Stimulated activated CD8-positive, alpha-beta memory T cell treated with anti-CD3 and anti-CD28 coated beads, Interleukin-2, amount 100 ng/mL, for 48 hours (primary cell): ENCODE measurements around the gene GPR141.

Experiments
- DNase-seq, 2 donors: peaks; one replicate each; pipeline ENCODE4 v3.0.0-alpha.2; 2020; ENCODE audit warnings: low read depth in 2 of 2

The GPR141 gene, protein sequence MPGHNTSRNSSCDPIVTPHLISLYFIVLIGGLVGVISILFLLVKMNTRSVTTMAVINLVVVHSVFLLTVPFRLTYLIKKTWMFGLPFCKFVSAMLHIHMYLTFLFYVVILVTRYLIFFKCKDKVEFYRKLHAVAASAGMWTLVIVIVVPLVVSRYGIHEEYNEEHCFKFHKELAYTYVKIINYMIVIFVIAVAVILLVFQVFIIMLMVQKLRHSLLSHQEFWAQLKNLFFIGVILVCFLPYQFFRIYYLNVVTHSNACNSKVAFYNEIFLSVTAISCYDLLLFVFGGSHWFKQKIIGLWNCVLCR

DNA sequence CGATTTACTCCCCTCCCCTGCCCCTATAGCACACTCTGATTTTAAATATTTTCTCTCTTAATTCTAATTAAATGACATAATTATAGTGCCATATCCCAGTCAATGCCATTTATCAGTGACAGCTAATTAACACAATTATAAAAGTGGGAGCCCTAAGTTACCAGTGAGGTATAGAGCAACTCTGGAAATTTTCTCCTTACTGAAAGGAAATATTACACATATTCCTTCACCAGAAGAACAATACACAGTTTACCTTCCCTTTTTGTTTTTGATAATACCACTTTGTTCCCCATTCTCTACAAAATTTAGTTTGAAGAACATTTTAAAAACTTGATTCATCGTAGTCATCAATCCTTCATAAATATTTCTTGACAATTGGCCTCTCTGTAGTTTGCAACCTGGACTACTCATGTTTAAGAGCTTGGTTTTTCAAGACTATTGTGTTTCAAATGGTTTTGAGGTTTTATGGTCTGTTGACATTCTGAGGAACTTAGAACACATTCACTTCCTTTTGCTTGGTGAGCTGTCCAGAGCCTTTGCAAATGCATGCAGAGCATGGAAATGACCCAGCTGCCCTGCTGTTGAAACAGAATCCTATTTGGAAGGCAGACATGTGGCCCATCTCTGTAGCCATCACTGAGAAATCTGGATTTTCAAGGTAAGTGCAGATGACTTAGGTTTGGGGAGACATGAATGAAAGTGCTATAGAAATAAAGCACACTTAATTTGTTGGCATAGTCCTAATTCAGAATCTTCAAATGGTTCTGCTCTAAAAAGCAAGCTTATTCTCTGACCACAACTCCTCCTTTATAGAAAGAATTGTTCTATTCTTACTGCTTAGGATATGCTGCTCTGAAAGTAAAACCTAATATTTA lies at the start of gene GPR141:
Gene GPR141, plus strand, starts transcription at position 521 of the 875 bp plus-strand sequence. CDS start 56,628 bp downstream, outside the sequence.
- DNase-seq, result no peak

DNA sequence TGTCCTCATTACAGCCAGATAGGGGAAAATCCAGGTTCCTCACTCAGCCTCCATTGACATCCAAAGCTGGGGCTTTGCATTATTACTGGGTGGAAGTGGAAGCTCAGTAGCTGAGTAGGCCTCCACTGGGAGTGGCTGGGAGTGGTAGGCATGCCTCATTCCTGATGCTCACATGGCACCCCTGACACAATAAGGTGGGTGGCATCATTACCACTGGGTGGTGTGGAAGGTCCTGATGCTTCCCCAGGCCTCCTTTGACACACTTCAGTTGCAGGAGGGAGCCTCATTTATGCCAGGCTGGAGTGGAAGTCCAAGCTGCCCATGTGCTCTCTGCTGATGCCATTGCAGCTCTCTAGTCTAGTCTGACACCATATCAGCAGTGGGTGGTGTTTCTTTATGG lies 48.2 kb upstream of the GPR141 start:
- DNase-seq, result no peak

DNA sequence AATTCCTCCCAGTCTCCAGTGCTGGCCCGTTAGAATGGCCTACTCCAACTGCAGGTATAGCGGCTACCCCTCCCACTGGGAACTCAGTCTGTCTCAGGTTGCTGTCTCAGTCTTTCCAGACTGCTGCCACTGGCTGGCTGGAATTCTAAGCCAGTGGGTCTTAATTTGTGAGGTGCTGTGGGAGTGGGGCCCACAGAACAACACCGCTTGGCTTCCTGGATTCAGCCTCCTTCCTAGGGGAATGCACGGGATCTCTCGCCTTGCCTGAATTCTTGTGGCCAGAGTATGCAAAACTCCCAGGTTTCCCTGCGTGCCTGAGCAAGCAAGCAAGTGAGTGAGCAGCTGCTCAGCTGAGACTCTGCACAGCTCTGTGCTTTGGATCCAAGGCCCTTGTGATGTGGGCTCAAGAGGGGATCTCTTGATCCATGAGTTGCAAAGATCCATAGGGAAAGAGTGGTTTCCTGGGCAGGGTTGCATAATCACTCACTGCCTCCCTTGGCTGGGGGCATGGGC lies 41.5 kb upstream of the GPR141 start:
- DNase-seq, result no peak

DNA sequence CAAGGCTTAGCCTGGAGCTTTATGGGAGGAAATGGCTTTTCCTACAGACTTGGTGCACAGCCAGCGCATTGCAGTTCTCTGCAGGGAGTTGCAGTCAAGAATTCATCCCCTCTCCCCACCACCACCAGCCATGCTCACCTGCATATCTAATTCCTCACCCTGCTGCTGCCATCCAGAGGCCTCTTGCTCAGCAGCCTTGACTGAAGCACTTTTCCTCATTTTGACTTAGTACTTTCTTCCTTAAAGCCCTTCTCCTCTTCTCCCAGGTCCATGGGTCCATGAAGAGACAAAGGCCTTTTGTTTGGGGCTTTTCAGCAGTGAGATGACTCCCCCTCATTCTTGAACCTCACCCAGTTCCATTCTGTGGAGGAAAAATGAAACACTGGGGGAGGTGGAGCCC lies 39.7 kb upstream of the GPR141 start:
- no peak for DNase-seq

DNA sequence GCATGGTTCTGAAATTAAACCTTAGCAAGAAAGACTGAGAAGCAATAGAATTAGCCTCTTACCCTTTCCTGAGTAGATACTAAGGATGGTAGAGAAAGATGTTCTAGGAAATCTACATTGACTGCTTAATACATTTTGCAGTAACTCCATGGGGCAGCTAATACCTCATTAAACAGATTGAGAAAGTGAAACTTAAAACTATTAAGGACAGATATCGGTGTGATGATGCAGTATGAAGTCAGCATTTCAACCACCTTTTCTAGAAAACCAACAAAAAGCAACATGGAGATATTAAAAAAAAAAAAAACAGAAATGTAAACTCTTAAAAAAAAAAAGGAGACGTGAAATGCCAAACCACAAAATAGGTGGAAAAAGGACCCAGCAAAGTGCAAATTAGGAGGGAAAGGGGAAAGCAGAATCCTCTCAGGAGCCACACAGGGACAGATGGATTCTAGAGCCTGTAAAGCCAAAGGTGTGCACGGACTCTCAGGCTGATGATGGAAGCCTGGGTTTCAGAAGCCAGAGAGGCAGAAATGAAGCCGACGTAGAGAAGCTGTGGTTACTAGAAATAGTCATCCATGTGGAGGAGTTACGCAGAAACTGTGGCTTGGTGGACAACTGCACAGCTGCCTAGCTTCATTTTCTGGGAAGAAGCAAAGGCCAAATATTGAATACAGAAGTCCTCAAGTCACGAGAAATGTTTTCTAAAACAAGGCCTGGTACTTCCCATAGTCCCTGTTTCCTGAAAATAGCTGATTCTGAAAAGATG lies 38.1 kb upstream of the GPR141 start:
- no peak for DNase-seq

DNA sequence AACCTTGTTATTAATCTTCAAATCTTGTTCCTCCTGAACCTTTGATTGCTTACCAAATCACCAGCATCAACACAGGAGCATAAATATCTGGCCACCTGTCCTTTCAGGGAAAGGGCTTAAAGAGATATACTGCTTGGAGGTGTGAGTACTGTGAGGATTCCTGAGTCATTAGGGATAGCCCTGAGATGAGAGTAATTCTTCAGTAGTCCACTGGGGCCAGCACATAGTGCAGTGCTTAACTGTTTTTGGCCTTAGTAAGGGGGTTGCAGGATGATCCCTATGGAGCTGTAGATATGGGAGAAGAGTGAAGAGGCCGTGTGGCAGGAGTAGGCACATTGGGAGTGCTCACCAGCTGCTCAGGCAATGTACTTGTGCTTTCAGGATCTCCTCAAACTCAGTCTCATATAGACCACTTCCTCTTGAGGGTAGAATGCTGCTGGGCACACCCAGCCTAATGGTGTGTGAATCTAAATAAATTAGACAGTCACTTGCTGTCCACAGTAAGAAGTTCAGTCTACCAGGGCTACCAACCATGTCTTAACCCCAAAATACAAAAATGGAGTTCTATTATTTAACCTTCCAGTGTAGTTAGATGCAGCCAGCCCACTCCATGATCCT lies 26.5 kb upstream of the GPR141 start:
- DNase-seq, result no peak

DNA sequence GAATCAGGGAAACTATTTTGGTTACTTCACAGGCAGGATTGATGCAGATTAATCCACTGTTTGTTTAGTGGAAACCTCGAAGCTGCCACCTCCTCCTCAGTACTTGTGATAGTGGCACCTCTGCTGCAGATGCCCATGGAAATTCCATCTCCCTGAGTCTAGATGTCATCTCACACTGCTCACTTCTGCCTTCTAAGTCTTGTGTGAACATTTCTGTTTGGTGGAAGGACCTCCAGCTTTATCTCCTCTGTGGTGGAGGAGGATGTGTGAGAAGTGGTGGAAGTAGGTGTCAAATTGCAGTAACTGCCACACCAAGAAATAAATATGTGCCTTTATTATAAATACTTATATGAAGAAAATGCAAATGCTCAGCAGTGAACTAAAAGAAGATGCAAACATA lies 25.8 kb upstream of the GPR141 start:
- DNase-seq, result no peak

DNA sequence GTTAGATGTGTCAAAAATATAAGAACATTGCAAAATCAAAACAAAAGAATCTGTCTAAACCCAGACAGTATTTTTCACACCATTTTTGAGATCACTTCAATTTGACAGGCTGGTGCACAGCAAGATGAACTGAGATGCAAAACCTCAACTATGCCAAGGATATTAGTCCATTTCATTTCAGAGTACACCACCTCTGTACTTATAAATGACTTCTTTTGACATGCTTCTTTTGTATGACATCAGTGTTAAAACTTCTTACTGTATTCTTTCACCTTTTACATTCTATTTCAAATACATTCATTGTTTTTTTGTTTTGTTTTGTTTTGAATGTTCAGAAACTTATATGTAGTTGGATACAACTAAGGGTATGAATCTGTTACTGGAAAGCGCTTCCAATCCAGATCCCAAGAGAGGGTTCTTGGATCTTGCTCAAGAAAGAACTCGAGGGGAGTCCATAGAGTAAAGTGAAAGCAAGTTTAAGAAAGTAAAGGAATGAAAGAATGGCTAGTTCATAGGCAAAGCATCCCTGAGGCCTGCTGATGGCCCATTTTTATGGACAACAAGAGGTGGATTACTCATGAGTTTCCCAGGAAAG lies 23.5 kb upstream of the GPR141 start:
- DNase-seq, result no peak

DNA sequence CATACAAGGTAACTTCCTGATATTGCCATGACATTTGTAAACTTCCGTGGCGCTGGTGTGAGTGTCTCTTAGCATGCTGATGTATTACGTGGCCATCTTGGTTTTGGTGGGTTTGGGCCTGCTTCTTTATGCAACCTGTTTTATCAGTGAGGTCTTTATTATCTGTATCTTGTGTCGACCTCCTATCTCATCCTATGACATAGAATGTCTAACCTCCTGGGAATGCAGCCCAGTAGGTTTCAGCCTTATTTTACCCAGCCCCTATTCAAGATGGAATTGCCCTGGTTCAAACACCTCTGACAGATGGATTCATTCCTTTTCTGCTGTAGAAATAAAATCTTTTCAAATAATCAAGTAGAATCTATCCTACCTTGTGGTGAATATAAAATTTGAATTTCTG lies 23.0 kb upstream of the GPR141 start:
- no peak for DNase-seq

DNA sequence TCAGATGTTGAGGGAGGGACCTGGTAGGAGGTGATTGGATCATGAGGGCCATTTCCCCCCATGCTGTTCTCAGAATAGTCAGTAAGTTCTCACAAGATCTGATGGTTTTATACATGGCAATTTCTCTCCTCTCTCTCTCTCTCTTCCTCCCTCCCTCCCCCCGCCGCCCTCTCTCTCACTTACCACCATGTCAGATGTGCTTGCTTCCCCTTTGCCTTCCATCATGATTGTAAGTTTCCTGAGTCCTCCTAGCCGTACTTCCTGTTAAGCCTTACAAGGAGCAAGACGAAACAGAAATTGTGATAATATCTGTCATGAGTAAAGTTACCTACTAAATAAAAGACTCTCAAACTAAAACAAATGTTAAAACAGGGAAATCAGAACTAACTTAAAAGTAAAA lies 19.9 kb upstream of the GPR141 start:
- DNase-seq, result no peak

DNA sequence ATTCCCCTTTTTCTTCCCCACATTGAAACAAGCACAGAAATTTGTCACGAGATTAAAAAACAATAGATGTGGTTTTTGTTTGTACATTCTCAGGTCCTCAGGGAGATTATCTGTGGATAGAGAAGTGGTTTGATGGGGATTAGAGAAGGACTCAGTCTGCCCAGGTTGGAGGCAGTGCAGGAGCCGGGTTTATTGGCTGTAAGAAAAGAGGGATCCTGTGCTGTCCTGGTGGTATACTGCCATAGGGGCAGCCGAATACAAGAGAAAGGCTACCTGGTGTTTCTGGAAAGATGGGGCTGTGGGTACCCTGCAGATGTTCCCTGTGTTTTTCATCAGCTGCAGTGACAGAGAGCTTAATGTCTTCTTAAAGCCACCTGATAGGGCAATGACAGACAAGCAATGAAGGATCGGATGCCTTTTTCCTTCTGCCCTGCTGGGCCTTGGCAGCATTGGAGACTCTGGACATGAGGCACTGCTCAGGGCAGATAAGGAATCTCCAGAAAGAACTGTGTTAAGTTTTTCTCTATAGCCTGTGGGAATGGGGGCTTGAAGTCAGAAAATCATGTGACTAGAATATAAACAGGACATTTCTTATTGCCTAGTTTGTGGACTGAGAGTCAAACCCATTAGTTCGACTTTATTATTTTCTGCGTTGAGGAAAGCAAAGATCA lies 18.1 kb upstream of the GPR141 start:
- no peak for DNase-seq

DNA sequence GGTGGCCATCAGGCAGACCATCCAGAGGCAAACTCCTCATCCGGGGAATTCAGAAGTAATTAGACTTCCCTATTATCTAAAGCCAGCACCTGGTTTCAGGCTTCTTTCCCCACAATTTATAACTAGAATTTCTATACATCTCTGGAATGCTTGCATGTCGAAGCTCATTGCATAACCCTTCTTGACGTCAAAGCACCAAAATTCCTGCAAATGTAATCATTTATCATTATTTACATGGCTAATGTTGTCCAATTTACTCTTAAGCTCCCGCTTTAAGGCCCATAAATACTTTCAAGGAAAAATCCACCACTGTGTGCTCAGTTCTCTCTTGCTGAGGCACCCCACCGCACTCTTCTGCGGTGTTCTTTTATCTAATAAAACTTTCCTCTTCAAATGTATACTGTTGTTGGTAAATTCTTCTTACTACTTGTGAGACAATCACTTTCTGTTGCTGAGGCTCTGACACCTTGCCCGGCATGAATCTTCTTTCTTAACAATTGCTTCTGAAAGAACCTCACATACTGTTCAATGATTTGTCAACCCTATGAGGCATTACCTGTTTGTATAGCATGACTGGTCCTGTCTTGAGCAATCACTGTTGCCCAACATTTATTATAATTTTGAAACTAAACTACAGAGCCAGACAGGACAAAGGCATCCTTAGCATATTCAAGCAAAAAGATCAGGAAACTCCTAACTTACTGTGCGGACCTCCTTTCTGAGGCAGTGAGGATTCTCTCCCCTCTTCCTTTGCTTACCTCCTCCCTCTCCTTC lies 17.4 kb upstream of the GPR141 start:
- no peak for DNase-seq

DNA sequence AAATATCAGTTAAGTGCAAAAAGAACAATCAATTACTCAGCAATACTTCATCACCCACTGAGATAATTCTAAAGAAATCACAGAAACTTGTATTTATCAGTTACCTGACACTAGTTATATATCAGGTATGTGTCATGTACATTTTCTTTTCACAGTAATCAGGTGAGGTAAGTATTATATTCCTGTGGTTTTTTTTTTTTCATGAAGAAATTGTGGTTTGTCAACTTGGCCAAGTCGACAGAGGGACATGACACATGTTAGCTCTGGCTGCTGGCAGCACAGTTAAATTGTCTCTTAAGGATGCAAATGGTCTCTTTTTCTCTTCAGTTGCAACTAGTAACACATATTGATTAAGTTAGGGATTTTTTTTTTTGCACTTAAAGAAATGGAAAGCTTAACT lies 13.7 kb upstream of the GPR141 start:
- DNase-seq, result no peak

DNA sequence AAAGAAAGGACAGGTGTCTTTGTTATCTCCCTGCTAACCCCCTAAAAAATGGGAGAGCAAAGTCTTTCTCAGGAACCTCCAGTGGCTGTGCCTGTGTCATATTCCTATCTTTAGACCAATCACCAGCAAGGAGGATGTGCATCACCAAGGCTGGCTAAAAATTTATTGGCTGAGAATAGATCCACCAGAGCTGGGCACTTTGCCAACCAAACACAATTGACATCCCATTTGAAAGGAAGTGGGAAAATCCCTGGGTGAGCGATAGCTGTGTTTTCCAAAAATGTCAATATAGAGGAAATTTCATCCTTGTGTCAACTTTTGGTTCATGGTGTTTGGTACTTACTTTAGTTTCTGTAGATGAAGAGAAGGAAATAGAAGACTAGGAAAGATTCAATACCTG lies 13.1 kb upstream of the GPR141 start:
- no peak for DNase-seq

DNA sequence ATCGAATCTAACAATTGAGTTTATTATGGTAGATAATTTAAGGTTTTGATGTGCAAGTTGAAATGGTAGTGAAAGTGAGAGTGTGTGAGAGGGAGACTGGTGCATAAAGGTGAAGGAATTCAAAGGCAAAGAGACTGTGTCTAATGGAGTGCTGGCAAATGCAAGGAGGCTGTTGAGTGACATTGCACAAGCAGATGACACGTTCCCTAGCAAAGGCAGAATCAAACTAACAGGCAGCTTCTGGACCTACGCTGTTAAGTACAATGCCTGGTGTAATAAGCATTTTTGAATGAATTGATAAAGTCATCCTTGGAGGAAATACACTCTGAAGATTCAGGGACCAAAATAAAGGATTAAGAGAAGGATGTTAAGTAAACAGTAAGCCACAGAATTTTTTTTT lies 11.7 kb upstream of the GPR141 start:
- DNase-seq, result no peak

DNA sequence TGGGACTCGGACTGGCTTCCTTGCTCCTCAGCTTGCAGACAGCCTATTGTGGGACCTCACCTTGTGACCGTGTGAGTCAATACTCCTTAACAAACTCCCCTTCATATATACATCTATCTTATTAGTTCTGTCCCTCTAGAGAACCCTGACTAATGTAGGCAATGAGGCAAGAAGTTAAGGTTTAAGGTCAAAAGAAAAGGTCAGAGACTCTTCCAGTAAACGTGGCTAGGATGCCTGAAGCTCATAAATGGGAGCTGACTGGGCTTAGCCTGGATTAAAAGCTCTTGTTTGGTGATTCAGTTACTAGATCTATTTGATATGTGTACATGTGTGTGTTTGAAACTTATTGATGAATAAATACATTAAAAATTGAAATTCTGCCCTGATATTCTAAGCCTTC lies 10.6 kb upstream of the GPR141 start:
- DNase-seq, result no peak

DNA sequence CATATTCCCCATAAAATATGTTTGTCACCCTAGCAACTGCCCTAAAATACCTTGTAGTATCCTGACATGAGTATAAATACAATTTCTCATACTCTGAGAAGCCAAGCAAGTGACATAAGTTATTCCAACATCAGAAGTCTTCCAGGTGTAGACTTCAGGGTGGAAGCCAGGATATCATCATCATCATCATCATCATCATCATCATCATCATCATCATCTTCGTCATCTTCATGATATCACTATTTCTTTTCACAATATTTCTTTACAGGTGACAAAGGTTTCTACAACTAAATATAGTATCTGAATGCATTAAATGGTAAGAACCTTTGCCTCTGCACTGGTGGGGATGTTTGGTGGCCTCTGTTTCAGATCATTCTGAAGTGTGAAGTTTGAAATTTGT lies 10.0 kb upstream of the GPR141 start:
- no peak for DNase-seq

DNA sequence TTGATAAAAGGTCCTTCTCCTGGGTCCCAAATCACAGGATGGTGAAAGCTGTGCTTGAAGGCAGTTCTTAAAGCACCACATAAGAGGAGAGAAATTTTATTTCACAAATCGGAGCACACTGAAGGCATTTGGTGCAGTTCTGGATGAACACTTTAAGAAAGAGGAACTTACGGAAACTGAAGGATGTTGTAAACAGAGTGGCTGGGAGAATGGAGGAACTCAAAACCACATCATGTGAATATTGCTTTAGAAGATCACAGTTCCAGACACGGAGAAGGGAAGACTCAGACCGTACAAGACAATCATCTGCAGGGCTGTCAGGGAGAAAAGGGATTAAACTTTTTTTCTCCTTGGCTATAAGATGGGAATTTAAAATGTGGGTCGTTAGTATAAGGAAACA lies 9.0 kb upstream of the GPR141 start:
- no peak for DNase-seq

DNA sequence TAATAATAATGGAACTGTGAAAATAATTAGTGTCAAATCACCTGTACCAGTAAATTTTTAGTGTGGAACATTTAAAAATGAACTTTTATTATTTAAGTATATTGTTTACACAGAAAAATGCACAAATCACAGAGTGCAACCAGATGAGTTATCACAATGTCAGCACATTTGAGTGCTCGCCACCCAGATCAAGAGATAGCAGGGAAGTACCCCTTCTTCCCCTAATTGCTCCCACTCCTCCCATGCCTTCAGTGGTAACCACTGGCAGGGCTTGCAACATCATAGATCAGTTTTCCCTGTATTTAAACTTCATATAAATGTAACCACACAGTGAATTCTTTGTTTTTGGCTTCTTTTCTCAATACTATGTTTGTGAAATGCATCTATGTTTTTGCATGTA lies 7.8 kb upstream of the GPR141 start:
- DNase-seq, result no peak

DNA sequence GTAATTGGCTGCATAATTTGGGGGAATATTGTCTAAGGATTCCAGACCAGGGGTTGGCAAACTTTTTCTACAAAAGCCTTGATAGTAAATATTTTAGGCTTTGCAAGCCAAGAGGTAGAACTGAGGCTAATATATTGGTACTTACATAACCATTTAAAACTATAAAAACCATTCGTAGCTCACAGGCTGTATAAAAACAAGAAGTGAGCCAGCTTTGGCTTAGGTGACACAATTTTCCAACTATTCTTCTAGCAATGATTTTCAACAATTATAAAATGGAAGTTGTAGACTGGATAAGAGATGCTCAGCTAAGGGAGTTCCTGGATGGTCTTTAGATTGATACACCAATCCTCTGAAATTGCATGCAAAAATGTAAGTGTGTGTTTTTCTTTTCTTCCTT lies 1.4 kb downstream of the GPR141 start:
- no peak for DNase-seq
